ENCODE measurements around the gene TRAF2. TPM values are rescaled to one million over a fixed set of nuclear protein-coding genes. Genes with fewer than 3 reads are reported as not detected.

TRAF2 gene
- total RNA-seq, 1 experiment from 2014 or later: 11.5 TPM

- no peaks in the 10 kb centered on the region for H3K27me3 ChIP-seq (ENCODE audit: low read length)
- H3K9ac ChIP-seq (ENCODE audit: low read length): no peak overlapping the region
- H4K20me1 ChIP-seq (ENCODE audit: low read length): no peaks in the 10 kb centered on the region
- BruUV-seq (replicated peaks): no TSS peak
- H2AFZ ChIP-seq (ENCODE audit: low read length): no peak overlapping the region
- no peaks in the 10 kb centered on the region for H3F3A ChIP-seq (ENCODE audit: low read length, unreplicated experiment)
- no peaks in the 10 kb centered on the region for H3K9me2 ChIP-seq (replicated peaks; ENCODE audit: low read length)
- no peak overlapping the region for H3K27ac ChIP-seq (ENCODE audit: low read length)
- peaks cover 14% of the 10 kb centered on the region for H3K36me3 ChIP-seq (ENCODE audit: low read depth, low read length)
- intact Hi-C loops (cut with micrococcal nuclease): no loop called here
- no peaks in the 10 kb centered on the region for H3K9me3 ChIP-seq (ENCODE audit: low read length)
- TF ChIP-seq CTCF (conservative IDR thresholded peaks at IDR 0.05; ENCODE audit: low read depth, low read length) (no peak), EZH2 (IDR thresholded peaks at IDR 0.05; ENCODE audit: low read length, unreplicated experiment) (no peak), EZH2phosphoT487 (IDR thresholded peaks at IDR 0.05; ENCODE audit: borderline replicate concordance, low read length) (no peak)
- H3K4me1 ChIP-seq (ENCODE audit: insufficient read depth, low read length): no peaks in the 10 kb centered on the region
- no peak overlapping the region for H3K4me2 ChIP-seq (ENCODE audit: low read length)
- H3K79me2 ChIP-seq (ENCODE audit: low read length): peaks cover 7% of the 10 kb centered on the region
- DNase-seq (peak; percentile 36), ATAC-seq (peak; percentile 28)
- ChIA-PET POLR2A (ENCODE audit: unreplicated experiment) (no interaction called here), CTCF (no interaction called here)
- H3K4me3 ChIP-seq (ENCODE audit: low read length): no peak overlapping the region
Measured at GRCh38 chr9:136858844-136859757, 27.2 kb upstream of the TRAF2 start.

GRCh38 chr9:136860529-136860928 lies 25.8 kb upstream of the TRAF2 start:
- H3K79me2 ChIP-seq (ENCODE audit: low read length): peaks cover 21% of the 10 kb centered on the region
- BruUV-seq (replicated peaks): no TSS peak
- DNase-seq: no peak
- intact Hi-C loops (cut with micrococcal nuclease): no loop called here
- H3K36me3 ChIP-seq (ENCODE audit: low read depth, low read length): peaks cover 15% of the 10 kb centered on the region
- TF ChIP-seq EZH2 (IDR thresholded peaks at IDR 0.05; ENCODE audit: low read length, unreplicated experiment) (no peak), EZH2phosphoT487 (IDR thresholded peaks at IDR 0.05; ENCODE audit: borderline replicate concordance, low read length) (no peak), CTCF (conservative IDR thresholded peaks at IDR 0.05; ENCODE audit: low read depth, low read length) (no peak)
- ATAC-seq: no peak
- CTCF ChIA-PET: no interaction called here
- no peak overlapping the region for H3K9ac ChIP-seq (ENCODE audit: low read length)
- no peaks in the 10 kb centered on the region for H3K27me3 ChIP-seq (ENCODE audit: low read length)
- H3F3A ChIP-seq (ENCODE audit: low read length, unreplicated experiment): no peaks in the 10 kb centered on the region
- H3K4me2 ChIP-seq (ENCODE audit: low read length): no peak overlapping the region
- H3K4me1 ChIP-seq (ENCODE audit: insufficient read depth, low read length): 0 out of 2 replicates have a peak, but pooled peaks cover 5% of the 10 kb centered on the region
- H3K9me3 ChIP-seq (ENCODE audit: low read length): no peaks in the 10 kb centered on the region
- H4K20me1 ChIP-seq (ENCODE audit: low read length): peaks cover 4% of the 10 kb centered on the region; the same call in 1 of the 2 replicates
- H3K9me2 ChIP-seq (replicated peaks; ENCODE audit: low read length): no peaks in the 10 kb centered on the region
- H2AFZ ChIP-seq (ENCODE audit: low read length): no peak overlapping the region
- no peak overlapping the region for H3K4me3 ChIP-seq (ENCODE audit: low read length)
- H3K27ac ChIP-seq (ENCODE audit: low read length): no peak overlapping the region
- POLR2A ChIA-PET (ENCODE audit: unreplicated experiment): no interaction called here

Measured in PC-3 (cell line).